GM19099 (cell line): ENCODE data around the gene HOXD11.

Experiments used
- POLR2A ChIP-seq: IDR thresholded peaks from 3 replicates; pipeline ENCODE4 v1.6.1; 2011; ENCODE audit warnings: low read depth; ENCODE audit not compliant: insufficient read length; ENCODE audit errors: extremely low read depth

HOXD11 gene

DNA sequence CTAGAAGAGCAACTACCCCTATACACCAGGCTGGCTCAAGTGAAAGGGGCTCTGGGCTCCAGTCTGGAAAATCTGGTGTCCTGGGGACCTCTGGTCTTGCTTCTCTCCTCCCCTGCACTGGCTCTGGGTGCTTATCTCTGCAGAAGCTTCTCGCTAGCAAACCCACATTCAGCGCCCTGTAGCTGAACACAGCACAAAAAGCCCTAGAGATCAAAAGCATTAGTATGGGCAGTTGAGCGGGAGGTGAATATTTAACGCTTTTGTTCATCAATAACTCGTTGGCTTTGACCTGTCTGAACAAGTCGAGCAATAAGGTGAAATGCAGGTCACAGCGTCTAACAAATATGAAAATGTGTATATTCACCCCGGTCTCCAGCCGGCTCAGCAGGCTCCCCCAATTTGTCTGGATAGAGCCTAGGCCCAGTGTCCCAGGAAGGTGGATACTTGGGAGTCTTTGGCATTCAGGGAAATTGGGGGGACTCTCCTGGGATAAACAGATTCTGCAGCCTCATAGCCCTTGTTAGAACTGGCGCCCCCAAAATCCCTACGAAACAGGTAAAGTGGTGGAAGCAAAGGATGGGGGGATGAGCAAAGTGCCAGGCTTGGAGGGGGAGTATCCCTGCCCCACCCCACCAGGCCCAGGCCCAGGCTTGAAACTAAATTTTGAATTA, 41.8 kb downstream of the HOXD11 start:
- TF ChIP-seq POLR2A, result no peak

DNA sequence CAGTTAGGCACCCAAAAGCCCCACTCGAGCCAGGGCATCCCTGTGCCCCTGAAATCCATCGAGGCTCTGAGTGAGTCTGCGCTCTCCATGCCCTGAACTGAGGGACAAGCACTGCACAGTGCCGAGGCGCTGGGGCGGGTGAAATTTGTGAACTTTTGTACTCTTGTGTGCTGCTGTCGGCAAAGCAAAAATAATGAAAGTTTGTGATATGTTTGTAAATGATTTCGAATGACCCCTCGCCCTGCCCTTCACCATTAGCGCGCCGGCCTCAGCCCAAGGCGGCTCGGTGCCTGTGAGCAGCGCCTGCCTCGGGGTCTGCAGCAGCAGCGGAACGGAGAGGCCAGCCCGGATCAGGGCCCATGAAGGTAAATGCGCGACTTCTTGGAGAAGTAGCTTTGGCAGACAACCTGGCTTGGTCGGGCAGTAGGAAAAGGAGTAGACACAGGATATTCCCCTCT, 42.4 kb downstream of the HOXD11 start:
- no peak for TF ChIP-seq POLR2A

DNA sequence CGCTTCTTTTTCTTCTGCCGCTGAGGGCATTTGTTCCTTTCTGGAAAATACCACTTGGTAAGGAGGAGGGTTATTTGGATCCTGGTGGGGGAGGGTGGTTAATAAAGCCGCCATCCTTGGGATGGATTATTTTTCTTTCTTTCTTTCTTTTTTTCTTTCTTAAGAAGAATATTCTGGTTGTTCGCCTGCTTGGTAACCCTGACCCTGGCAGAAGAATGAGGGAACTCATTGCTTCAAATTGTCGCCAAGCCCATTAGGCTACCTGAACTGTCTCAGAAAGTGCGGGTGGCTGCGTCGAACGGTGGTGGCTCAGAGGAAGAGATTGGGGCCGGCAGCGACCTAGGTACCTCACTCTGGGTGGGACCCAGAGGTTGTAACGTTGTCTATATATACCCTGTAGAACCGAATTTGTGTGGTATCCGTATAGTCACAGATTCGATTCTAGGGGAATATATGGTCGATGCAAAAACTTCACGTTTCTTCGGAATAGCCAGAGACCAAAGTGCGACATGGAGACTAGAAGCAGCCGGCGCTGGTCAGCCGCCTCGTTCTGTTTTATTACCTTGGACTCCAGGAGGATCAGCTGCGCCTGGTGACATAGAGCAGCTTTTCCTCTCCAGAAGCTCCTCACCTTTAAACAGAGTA, 43.0 kb downstream of the HOXD11 start:
- TF ChIP-seq POLR2A, result no peak

GRCh38 chr2:176150584-176151441, 43.7 kb downstream of the HOXD11 start:
- TF ChIP-seq POLR2A, result no peak

DNA sequence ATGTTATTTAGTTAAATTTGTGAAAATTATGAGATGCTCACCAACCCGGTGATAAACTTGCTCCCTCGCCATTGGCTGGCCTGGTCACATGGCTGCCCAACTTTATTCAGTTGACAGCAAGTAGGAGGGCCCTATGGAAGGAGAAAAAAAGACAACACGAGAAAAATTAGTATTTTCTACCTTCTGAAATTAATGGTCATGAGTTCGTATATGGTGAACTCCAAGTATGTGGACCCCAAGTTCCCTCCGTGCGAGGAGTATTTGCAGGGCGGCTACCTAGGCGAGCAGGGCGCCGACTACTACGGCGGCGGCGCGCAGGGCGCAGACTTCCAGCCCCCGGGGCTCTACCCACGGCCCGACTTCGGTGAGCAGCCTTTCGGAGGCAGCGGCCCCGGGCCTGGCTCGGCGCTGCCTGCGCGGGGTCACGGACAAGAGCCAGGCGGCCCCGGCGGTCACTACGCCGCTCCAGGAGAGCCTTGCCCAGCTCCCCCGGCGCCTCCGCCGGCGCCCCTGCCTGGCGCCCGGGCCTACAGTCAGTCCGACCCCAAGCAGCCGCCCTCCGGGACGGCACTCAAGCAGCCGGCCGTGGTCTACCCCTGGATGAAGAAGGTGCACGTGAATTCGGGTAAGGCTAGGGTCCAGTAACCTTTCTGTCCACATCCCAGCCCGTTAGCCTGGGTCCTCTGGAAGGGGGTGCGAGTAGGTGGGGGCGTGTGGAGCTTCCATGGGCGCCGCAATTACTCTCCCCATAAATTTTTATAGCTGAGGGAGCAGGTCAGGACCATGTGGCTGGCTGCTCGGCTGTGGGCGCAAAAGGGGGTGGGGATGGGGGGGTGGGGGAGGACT, 44.6 kb downstream of the HOXD11 start, which contains the start of gene HOXD4:
Gene HOXD4 (plus strand): TSS at position 109 of the 846 bp plus-strand sequence. CDS start 84 bp downstream, at position 193.
- TF ChIP-seq POLR2A, result no peak

DNA sequence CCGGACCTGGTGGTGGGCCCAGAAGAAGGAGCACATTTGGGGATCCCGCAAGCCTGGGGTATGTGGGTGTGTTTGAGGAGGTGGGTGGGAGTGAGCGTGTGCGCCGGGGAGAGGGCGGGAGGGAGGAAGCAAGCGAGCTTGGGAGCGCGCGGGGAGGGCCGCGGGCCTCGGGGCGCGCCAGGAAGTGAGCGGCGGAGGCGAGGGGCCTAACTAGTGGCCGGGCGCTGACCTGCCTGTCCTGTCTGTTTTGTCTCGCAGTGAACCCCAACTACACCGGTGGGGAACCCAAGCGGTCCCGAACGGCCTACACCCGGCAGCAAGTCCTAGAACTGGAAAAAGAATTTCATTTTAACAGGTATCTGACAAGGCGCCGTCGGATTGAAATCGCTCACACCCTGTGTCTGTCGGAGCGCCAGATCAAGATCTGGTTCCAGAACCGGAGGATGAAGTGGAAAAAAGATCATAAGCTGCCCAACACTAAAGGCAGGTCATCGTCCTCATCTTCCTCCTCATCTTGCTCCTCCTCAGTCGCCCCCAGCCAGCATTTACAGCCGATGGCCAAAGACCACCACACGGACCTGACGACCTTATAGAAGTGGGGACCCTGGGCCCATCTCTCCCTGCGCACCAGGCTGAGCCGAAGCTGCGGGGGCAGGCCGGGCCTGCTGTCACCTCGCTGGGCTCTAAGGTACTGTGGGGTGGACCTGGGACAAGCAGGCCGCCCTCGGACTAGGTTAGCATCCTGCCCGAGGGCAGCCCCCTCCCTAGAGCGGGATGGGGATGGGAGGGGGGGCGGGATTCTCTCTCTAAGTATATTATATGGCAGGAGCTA, 45.5 kb downstream of the HOXD11 start:
- TF ChIP-seq POLR2A, result peak; percentile 31

DNA sequence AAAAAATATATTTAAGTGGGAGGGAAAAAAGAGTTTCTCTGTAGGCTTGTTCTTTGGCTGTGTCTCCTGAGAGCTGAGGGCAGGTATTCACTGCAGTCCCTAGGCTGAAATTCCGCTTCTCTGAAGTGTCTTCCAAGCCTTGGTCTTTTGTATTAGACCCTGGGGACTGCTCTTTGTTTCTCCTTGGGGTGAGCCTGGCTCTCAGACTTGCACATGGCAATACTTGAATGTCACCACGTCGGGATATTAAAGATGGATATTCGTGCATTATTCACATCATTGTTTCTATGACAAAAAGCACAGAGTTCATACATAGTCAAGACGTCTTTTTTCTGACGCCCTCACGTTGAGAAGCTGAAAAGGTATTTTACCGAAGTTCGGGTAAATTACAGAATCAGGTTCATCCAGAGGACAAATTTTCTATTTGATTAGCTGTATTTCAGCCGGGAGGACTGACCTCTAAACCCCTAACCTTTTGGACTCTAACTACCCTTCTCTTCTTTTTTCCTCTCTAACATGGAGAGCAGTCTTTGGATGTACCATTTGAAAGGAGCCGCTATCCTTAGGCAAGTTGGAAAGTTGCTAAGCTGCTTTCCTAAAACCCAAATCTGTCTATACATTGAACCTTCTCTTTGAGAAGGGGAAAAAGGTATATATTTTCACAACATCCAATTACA, 47.6 kb downstream of the HOXD11 start:
- no peak for TF ChIP-seq POLR2A

GRCh38 chr2:176155356-176156044, 48.4 kb downstream of the HOXD11 start:
- TF ChIP-seq POLR2A, result no peak

DNA sequence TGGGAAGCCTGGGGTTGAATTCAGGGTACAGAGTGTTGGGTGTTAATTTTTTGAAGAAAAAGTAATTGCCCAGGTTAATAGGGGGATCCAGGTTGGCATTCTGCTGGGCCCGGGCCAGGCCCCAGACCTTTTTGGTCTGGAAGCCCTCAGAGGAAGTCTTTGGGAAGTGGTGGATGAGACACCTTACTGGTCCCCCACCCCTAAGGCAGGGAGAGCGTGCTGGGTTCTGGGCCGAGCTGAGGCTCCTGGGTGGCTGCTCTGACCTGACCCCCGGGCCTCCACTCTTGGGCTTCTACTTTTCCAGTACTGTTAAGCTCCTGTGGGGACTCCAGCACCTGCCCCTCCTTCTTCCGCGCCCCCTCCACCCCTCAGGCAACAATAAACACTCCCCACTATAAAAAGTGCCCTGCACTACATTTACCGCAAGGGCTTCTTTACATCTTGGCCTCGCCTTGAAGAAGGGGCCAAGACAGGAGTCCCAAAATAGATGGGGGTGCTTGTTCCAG, 49.3 kb downstream of the HOXD11 start:
- TF ChIP-seq POLR2A, result no peak

- no peak for TF ChIP-seq POLR2A
Observed at GRCh38 chr2:176156807-176157498, 49.9 kb downstream of the HOXD11 start, which contains the start of gene HOXD3. TSS of gene HOXD3 (plus strand) at chr2:176157307. CDS start at chr2:176169115, 11,808 bp downstream.

GRCh38 chr2:176157499-176158185, 50.6 kb downstream of the HOXD11 start:
- no peak for TF ChIP-seq POLR2A
